ENCODE data around the gene ANKLE2.

GRCh38 chr12:132754160-132754932, 7.3 kb downstream of the ANKLE2 start:
- TF ChIP-seq, protein P1, sequence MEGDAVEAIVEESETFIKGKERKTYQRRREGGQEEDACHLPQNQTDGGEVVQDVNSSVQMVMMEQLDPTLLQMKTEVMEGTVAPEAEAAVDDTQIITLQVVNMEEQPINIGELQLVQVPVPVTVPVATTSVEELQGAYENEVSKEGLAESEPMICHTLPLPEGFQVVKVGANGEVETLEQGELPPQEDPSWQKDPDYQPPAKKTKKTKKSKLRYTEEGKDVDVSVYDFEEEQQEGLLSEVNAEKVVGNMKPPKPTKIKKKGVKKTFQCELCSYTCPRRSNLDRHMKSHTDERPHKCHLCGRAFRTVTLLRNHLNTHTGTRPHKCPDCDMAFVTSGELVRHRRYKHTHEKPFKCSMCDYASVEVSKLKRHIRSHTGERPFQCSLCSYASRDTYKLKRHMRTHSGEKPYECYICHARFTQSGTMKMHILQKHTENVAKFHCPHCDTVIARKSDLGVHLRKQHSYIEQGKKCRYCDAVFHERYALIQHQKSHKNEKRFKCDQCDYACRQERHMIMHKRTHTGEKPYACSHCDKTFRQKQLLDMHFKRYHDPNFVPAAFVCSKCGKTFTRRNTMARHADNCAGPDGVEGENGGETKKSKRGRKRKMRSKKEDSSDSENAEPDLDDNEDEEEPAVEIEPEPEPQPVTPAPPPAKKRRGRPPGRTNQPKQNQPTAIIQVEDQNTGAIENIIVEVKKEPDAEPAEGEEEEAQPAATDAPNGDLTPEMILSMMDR (IDR thresholded peaks at IDR 0.05): no peak
- TF ChIP-seq POLR2AphosphoS5 (IDR thresholded peaks at IDR 0.05) (no peak), POLR2A (IDR thresholded peaks at IDR 0.05) (no peak)
